Measurements from ENCODE around the gene ERVK3-1.
"Not testable (repeated sequence)": the region's sequence is repeated elsewhere in the genome, so short reads cannot be mapped to it uniquely, and the experiment has no call there.

Gene ERVK3-1, protein sequence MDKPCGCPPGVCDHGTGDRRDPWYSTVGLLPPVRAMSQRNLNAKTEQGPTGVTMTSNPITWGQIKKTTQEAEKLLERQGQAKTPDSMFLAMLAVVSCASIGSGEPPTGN

GRCh38 chr19:58305065-58305931 is at the start of gene ERVK3-1:
Gene ERVK3-1, plus strand, starts transcription at chr19:58305377. Its CDS starts 6,792 bp downstream, at chr19:58312169.
- H3K9ac ChIP-seq (ENCODE audit: low read length) = peak within 1 kb of the TSS; percentile 83
- H3K79me2 ChIP-seq (ENCODE audit: low read length) = peaks cover 47% of the 10 kb centered on the region
- H3K4me1 ChIP-seq (ENCODE audit: low read length) = peaks cover 13% of the 10 kb centered on the region
- H3K27me3 ChIP-seq (ENCODE audit: low read depth, low read length) = no peaks in the 10 kb centered on the region
- H3K36me3 ChIP-seq (replicated peaks; ENCODE audit: low read depth, low read length) = peaks cover 60% of the 10 kb centered on the region
- peak within 1 kb of the TSS; percentile 89 for H3K4me2 ChIP-seq (ENCODE audit: low read length)
- no peaks in the 10 kb centered on the region for H3K9me3 ChIP-seq (ENCODE audit: insufficient read depth, low read length)
- no peaks in the 10 kb centered on the region for H4K20me1 ChIP-seq (ENCODE audit: insufficient read depth, low read length)
- peak within 1 kb of the TSS; percentile 86 for H2AFZ ChIP-seq (ENCODE audit: low read depth, low read length)
- H3K27ac ChIP-seq (ENCODE audit: low read length) = peak within 1 kb of the TSS; percentile 50
- peak within 1 kb of the TSS; percentile 88 for H3K4me3 ChIP-seq (ENCODE audit: low read length)
- TF ChIP-seq, protein P1, sequence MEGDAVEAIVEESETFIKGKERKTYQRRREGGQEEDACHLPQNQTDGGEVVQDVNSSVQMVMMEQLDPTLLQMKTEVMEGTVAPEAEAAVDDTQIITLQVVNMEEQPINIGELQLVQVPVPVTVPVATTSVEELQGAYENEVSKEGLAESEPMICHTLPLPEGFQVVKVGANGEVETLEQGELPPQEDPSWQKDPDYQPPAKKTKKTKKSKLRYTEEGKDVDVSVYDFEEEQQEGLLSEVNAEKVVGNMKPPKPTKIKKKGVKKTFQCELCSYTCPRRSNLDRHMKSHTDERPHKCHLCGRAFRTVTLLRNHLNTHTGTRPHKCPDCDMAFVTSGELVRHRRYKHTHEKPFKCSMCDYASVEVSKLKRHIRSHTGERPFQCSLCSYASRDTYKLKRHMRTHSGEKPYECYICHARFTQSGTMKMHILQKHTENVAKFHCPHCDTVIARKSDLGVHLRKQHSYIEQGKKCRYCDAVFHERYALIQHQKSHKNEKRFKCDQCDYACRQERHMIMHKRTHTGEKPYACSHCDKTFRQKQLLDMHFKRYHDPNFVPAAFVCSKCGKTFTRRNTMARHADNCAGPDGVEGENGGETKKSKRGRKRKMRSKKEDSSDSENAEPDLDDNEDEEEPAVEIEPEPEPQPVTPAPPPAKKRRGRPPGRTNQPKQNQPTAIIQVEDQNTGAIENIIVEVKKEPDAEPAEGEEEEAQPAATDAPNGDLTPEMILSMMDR (IDR thresholded peaks at IDR 0.05; ENCODE audit: low read depth, low read length) = no peak
- no peak for TF ChIP-seq EZH2phosphoT487 (IDR thresholded peaks at IDR 0.05; ENCODE audit: low read depth)

DNA sequence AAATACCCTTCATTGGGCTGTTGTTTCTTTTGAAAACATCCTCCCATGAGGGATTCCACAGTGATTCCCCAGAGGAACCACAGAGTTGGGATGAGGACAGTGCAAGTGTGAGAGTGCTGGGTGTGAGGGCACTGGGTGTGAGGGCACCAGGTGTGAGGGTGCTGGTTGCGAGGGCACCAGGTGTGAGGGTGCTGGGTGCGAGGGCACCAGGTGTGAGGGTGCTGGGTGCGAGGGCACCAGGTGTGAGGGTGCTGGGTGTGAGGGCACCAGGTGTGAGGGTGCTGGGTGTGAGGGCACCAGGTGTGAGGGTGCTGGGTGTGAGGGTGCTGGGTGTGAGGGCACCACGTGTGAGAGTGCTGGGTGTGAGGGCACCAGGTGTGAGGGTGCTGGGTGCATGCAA is 46.9 kb upstream of the ERVK3-1 start:
- H3K79me2 ChIP-seq (ENCODE audit: low read length); H2AFZ ChIP-seq (ENCODE audit: low read depth, low read length); H3K27me3 ChIP-seq (ENCODE audit: low read depth, low read length); H4K20me1 ChIP-seq (ENCODE audit: insufficient read depth, low read length); H3K27ac ChIP-seq (ENCODE audit: low read length); H3K4me2 ChIP-seq (ENCODE audit: low read length); H3K4me3 ChIP-seq (ENCODE audit: low read length); H3K4me1 ChIP-seq (ENCODE audit: low read length); H3K9ac ChIP-seq (ENCODE audit: low read length): not testable (repeated sequence)
- Histone ChIP-seq H3K36me3 (replicated peaks; ENCODE audit: low read depth, low read length) (peaks cover 92% of the 10 kb centered on the region), H3K9me3 (ENCODE audit: insufficient read depth, low read length) (peaks cover 85% of the 10 kb centered on the region)

DNA sequence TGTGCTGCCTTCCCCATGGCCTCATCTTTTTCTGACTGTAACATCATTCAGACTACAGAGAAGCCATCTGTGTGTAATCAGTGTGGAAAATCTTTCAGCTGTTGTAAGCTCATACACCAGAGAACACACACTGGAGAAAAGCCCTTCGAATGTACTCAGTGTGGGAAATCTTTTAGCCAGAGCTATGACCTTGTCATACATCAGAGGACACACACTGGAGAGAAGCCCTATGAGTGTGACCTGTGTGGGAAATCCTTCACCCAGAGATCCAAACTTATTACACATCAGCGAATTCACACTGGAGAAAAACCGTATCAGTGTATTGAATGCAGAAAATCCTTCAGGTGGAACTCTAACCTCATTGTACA is 43.6 kb upstream of the ERVK3-1 start:
- H3K27me3 ChIP-seq (ENCODE audit: low read depth, low read length) = no peaks in the 10 kb centered on the region
- no peak overlapping the region for H3K4me2 ChIP-seq (ENCODE audit: low read length)
- no peaks in the 10 kb centered on the region for H3K79me2 ChIP-seq (ENCODE audit: low read length)
- no peak overlapping the region for H2AFZ ChIP-seq (ENCODE audit: low read depth, low read length)
- H3K9ac ChIP-seq (ENCODE audit: low read length) = no peak overlapping the region
- no peaks in the 10 kb centered on the region for H4K20me1 ChIP-seq (ENCODE audit: insufficient read depth, low read length)
- TF ChIP-seq, protein P1 (IDR thresholded peaks at IDR 0.05; ENCODE audit: low read depth, low read length) = no peak
- no peak for TF ChIP-seq EZH2phosphoT487 (IDR thresholded peaks at IDR 0.05; ENCODE audit: low read depth)
- no peak overlapping the region for H3K27ac ChIP-seq (ENCODE audit: low read length)
- H3K36me3 ChIP-seq (replicated peaks; ENCODE audit: low read depth, low read length) = peaks cover 88% of the 10 kb centered on the region
- peaks cover 76% of the 10 kb centered on the region for H3K9me3 ChIP-seq (ENCODE audit: insufficient read depth, low read length)
- no peaks in the 10 kb centered on the region for H3K4me1 ChIP-seq (ENCODE audit: low read length)
- no peak overlapping the region for H3K4me3 ChIP-seq (ENCODE audit: low read length)

DNA sequence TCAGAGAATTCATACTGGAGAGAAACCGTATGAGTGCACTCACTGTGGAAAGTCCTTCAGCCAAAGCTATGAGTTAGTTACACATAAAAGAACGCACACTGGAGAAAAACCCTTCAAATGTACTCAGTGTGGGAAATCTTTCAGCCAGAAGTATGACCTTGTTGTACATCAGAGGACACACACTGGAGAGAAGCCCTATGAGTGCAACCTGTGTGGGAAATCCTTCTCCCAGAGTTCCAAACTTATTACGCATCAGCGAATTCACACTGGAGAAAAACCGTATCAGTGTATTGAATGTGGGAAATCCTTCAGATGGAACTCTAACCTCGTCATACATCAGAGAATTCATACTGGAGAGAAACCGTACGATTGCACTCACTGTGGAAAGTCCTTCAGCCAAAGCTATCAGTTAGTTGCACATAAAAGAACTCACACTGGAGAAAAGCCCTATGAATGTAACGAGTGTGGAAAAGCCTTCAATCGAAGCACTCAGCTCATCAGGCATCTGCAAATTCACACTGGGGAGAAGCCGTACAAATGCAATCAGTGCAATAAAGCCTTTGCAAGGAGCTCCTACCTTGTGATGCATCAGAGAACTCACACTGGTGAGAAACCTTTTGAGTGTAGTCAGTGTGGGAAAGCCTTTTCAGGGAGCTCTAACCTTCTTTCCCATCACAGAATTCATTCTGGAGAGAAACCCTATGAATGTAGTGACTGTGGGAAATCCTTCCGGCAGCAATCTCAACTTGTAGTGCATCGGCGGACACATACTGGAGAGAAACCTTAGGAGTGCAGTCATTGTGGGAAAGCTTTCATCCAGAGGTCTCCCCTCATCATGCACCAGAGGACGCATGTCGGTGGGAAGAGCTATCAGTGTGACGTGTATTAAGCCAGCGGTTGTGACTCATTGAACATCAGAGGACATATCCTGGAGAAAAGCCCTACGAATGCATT is 42.9 kb upstream of the ERVK3-1 start:
- Histone ChIP-seq H3K9ac (ENCODE audit: low read length) (no peak overlapping the region), H3K79me2 (ENCODE audit: low read length) (no peaks in the 10 kb centered on the region), H3K9me3 (ENCODE audit: insufficient read depth, low read length) (peaks cover 80% of the 10 kb centered on the region), H3K36me3 (replicated peaks; ENCODE audit: low read depth, low read length) (peaks cover 89% of the 10 kb centered on the region), H3K4me2 (ENCODE audit: low read length) (no peak overlapping the region), H4K20me1 (ENCODE audit: insufficient read depth, low read length) (no peaks in the 10 kb centered on the region), H2AFZ (ENCODE audit: low read depth, low read length) (no peak overlapping the region), H3K4me1 (ENCODE audit: low read length) (no peaks in the 10 kb centered on the region), H3K4me3 (ENCODE audit: low read length) (no peak overlapping the region), H3K27ac (ENCODE audit: low read length) (no peak overlapping the region), H3K27me3 (ENCODE audit: low read depth, low read length) (no peaks in the 10 kb centered on the region)
- no peak for TF ChIP-seq EZH2phosphoT487 (IDR thresholded peaks at IDR 0.05; ENCODE audit: low read depth)
- TF ChIP-seq, protein P1 (IDR thresholded peaks at IDR 0.05; ENCODE audit: low read depth, low read length) = no peak

Measured in OCI-LY3 (cell line).